PC-9 (cell line): ENCODE data around the gene LRRC74A.

Experiments used
- EZH2 ChIP-seq: fragments of 200-600 bp; sonication (generic); IDR thresholded peaks from 2 replicates; pipeline ENCODE4 v1.8.0; 2017; ENCODE audit warnings: antibody characterized with exemption, low read depth
- TF ChIP-seq, protein P1 (sequence below): fragments of 200-600 bp; sonication (generic); conservative IDR thresholded peaks from 2 replicates; pipeline ENCODE4 v1.6.1; 2017; ENCODE audit warnings: mixed run types, antibody characterized with exemption, mild to moderate bottlenecking, moderate library complexity

GRCh38 chr14:76810525-76810924 is 15.7 kb upstream of the LRRC74A start:
- TF ChIP-seq, protein P1, sequence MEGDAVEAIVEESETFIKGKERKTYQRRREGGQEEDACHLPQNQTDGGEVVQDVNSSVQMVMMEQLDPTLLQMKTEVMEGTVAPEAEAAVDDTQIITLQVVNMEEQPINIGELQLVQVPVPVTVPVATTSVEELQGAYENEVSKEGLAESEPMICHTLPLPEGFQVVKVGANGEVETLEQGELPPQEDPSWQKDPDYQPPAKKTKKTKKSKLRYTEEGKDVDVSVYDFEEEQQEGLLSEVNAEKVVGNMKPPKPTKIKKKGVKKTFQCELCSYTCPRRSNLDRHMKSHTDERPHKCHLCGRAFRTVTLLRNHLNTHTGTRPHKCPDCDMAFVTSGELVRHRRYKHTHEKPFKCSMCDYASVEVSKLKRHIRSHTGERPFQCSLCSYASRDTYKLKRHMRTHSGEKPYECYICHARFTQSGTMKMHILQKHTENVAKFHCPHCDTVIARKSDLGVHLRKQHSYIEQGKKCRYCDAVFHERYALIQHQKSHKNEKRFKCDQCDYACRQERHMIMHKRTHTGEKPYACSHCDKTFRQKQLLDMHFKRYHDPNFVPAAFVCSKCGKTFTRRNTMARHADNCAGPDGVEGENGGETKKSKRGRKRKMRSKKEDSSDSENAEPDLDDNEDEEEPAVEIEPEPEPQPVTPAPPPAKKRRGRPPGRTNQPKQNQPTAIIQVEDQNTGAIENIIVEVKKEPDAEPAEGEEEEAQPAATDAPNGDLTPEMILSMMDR, result no peak
- no peak for TF ChIP-seq EZH2
